ENCODE results near the gene TFDP2. TPM values are rescaled to one million over a fixed set of nuclear protein-coding genes. Genes with fewer than 3 reads are reported as not detected.

Gene TFDP2
- total and polyA plus RNA-seq, 2 donors (not counting 1 experiment from before 2014, with no cell fraction given), result 5.5 to 31.7 TPM

- TF ChIP-seq, protein P1, sequence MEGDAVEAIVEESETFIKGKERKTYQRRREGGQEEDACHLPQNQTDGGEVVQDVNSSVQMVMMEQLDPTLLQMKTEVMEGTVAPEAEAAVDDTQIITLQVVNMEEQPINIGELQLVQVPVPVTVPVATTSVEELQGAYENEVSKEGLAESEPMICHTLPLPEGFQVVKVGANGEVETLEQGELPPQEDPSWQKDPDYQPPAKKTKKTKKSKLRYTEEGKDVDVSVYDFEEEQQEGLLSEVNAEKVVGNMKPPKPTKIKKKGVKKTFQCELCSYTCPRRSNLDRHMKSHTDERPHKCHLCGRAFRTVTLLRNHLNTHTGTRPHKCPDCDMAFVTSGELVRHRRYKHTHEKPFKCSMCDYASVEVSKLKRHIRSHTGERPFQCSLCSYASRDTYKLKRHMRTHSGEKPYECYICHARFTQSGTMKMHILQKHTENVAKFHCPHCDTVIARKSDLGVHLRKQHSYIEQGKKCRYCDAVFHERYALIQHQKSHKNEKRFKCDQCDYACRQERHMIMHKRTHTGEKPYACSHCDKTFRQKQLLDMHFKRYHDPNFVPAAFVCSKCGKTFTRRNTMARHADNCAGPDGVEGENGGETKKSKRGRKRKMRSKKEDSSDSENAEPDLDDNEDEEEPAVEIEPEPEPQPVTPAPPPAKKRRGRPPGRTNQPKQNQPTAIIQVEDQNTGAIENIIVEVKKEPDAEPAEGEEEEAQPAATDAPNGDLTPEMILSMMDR (IDR thresholded peaks at IDR 0.05), result no peak
- no peak for TF ChIP-seq EZH2 (IDR thresholded peaks at IDR 0.05; ENCODE audit: borderline replicate concordance, insufficient read depth, low read depth, low read length, poor library complexity, severe bottlenecking)
- intact Hi-C loops (cut with micrococcal nuclease), result no loop called here
- WGBS (ENCODE audit: insufficient coverage), result no CpG with 5 or more reads among the region's 7 CpGs
- Histone ChIP-seq H3K79me2 (ENCODE audit: control insufficient read depth, insufficient read depth, low read length) (no peaks in the 10 kb centered on the region), H4K20me1 (ENCODE audit: control insufficient read depth, insufficient read depth, low read length, poor library complexity, severe bottlenecking) (no peaks in the 10 kb centered on the region), H3K4me1 (ENCODE audit: control insufficient read depth in 2 of 2, insufficient read depth in 2 of 2, low read length in 2 of 2) (no peaks in the 10 kb centered on the region), H3K9me3 (ENCODE audit: control extremely low read depth in 1 of 3, control insufficient read depth in 2 of 3, insufficient read depth in 1 of 3, low read length in 2 of 3) (peaks cover 0 to 1% (median 0%) of the 10 kb centered on the region in 3 donors), H3K27ac (ENCODE audit: low read length in 2 of 2) (no peak overlapping the region), H3K4me2 (replicated peaks; ENCODE audit: low read depth, low read length, poor library complexity, severe bottlenecking) (no peak overlapping the region), H3K9ac (ENCODE audit: low read length) (no peak overlapping the region), H3K36me3 (replicated peaks in 1 of 2; ENCODE audit: control extremely low read depth in 1 of 2, control insufficient read depth in 1 of 2, extremely low read depth in 1 of 2, insufficient read depth in 2 of 2, low read length in 1 of 2) (no peaks in the 10 kb centered on the region), H3K27me3 (replicated peaks in 1 of 4; ENCODE audit: control extremely low read depth in 1 of 4, control insufficient read depth in 3 of 4, insufficient read depth in 4 of 4, low read length in 3 of 4) (no peaks in the 10 kb centered on the region), H2AFZ (ENCODE audit: insufficient read depth, low read depth, low read length, poor library complexity, severe bottlenecking) (no peak overlapping the region), H3K4me3 (ENCODE audit: control extremely low read depth in 1 of 5, extremely low read depth in 1 of 5, insufficient read depth in 1 of 5, low read depth in 2 of 5, low read length in 4 of 5) (no peak overlapping the region)
- H3K27ac Mint-ChIP-seq, result no peak overlapping the region
- CTCF ChIA-PET, result no interaction called here
- peaks cover 3% of the 10 kb centered on the region for H3K9me3 Mint-ChIP-seq (ENCODE audit: insufficient read depth)
- H3K4me1 Mint-ChIP-seq, result no peaks in the 10 kb centered on the region
- no peak overlapping the region for H3K4me3 Mint-ChIP-seq
- ATAC-seq (ENCODE audit: low read depth) (no peak), DNase-seq (no peak)
- POLR2A ChIA-PET, result no interaction called here
- H3K27me3 Mint-ChIP-seq, result no peaks in the 10 kb centered on the region
These were observed 84.0 kb downstream of the TFDP2 start for GRCh38 chr3:142065344-142065743.

GRCh38 chr3:142064454-142064853 is 84.9 kb downstream of the TFDP2 start:
- intact Hi-C loops (cut with micrococcal nuclease), result no loop called here
- no peaks in the 10 kb centered on the region for H3K4me1 ChIP-seq (ENCODE audit: control insufficient read depth in 2 of 2, insufficient read depth in 2 of 2, low read length in 2 of 2)
- H3K4me3 Mint-ChIP-seq, result no peak overlapping the region
- peaks cover 0 to 1% (median 0%) of the 10 kb centered on the region in 3 donors for H3K9me3 ChIP-seq (ENCODE audit: control extremely low read depth in 1 of 3, control insufficient read depth in 2 of 3, insufficient read depth in 1 of 3, low read length in 2 of 3)
- no peak overlapping the region for H3K27ac Mint-ChIP-seq
- H3K79me2 ChIP-seq (ENCODE audit: control insufficient read depth, insufficient read depth, low read length), result no peaks in the 10 kb centered on the region
- DNase-seq (no peak), ATAC-seq (ENCODE audit: low read depth) (no peak)
- no peak overlapping the region for H3K4me2 ChIP-seq (replicated peaks; ENCODE audit: low read depth, low read length, poor library complexity, severe bottlenecking)
- H3K4me3 ChIP-seq (ENCODE audit: control extremely low read depth in 1 of 5, extremely low read depth in 1 of 5, insufficient read depth in 1 of 5, low read depth in 2 of 5, low read length in 4 of 5), result no peak overlapping the region
- no peaks in the 10 kb centered on the region for H3K27me3 ChIP-seq (replicated peaks in 1 of 4; ENCODE audit: control extremely low read depth in 1 of 4, control insufficient read depth in 3 of 4, insufficient read depth in 4 of 4, low read length in 3 of 4)
- H3K27ac ChIP-seq (ENCODE audit: low read length in 2 of 2), result no peak overlapping the region
- ChIA-PET POLR2A (no interaction called here), CTCF (no interaction called here)
- WGBS (ENCODE audit: insufficient coverage), result no CpG with 5 or more reads among the region's 3 CpGs
- no peak for TF ChIP-seq EZH2 (IDR thresholded peaks at IDR 0.05; ENCODE audit: borderline replicate concordance, insufficient read depth, low read depth, low read length, poor library complexity, severe bottlenecking)
- TF ChIP-seq, protein P1 (IDR thresholded peaks at IDR 0.05), result no peak
- H3K9ac ChIP-seq (ENCODE audit: low read length), result no peak overlapping the region
- no peaks in the 10 kb centered on the region for H3K27me3 Mint-ChIP-seq
- no peaks in the 10 kb centered on the region for H4K20me1 ChIP-seq (ENCODE audit: control insufficient read depth, insufficient read depth, low read length, poor library complexity, severe bottlenecking)
- peaks cover 3% of the 10 kb centered on the region for H3K9me3 Mint-ChIP-seq (ENCODE audit: insufficient read depth)
- H2AFZ ChIP-seq (ENCODE audit: insufficient read depth, low read depth, low read length, poor library complexity, severe bottlenecking), result no peak overlapping the region
- no peaks in the 10 kb centered on the region for H3K36me3 ChIP-seq (replicated peaks in 1 of 2; ENCODE audit: control extremely low read depth in 1 of 2, control insufficient read depth in 1 of 2, extremely low read depth in 1 of 2, insufficient read depth in 2 of 2, low read length in 1 of 2)
- H3K4me1 Mint-ChIP-seq, result no peaks in the 10 kb centered on the region
